ENCODE measurements around the gene PLXNA2.

The PLXNA2 gene

DNA sequence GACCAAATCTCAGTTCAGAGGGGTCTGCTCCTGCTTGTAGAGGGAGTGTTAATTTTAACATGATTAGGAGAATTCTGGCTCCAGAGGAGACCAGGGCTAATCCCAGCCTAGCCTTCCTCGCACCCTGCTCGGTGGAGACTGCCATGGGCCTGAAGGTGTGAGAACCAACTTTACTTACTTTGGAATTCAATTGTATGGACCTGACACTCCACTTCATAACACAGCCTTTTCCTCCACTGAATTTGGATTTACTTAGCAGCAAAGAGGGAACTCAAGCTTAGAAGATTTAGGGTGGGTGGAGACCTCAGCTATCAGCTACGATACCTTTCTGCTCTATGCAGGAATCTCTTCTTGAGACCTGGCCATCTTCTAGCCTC, 11.5 kb downstream of the PLXNA2 start:
- TF ChIP-seq, protein P1, sequence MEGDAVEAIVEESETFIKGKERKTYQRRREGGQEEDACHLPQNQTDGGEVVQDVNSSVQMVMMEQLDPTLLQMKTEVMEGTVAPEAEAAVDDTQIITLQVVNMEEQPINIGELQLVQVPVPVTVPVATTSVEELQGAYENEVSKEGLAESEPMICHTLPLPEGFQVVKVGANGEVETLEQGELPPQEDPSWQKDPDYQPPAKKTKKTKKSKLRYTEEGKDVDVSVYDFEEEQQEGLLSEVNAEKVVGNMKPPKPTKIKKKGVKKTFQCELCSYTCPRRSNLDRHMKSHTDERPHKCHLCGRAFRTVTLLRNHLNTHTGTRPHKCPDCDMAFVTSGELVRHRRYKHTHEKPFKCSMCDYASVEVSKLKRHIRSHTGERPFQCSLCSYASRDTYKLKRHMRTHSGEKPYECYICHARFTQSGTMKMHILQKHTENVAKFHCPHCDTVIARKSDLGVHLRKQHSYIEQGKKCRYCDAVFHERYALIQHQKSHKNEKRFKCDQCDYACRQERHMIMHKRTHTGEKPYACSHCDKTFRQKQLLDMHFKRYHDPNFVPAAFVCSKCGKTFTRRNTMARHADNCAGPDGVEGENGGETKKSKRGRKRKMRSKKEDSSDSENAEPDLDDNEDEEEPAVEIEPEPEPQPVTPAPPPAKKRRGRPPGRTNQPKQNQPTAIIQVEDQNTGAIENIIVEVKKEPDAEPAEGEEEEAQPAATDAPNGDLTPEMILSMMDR (IDR thresholded peaks at IDR 0.05; ENCODE audit: low read depth, low read length, missing control alignments), result no peak
- no peak for DNase-seq (ENCODE audit: extremely low read depth, low read depth)
- H3K4me3 ChIP-seq (replicated peaks; ENCODE audit: low read depth, low read length), result no peak overlapping the region

DNA sequence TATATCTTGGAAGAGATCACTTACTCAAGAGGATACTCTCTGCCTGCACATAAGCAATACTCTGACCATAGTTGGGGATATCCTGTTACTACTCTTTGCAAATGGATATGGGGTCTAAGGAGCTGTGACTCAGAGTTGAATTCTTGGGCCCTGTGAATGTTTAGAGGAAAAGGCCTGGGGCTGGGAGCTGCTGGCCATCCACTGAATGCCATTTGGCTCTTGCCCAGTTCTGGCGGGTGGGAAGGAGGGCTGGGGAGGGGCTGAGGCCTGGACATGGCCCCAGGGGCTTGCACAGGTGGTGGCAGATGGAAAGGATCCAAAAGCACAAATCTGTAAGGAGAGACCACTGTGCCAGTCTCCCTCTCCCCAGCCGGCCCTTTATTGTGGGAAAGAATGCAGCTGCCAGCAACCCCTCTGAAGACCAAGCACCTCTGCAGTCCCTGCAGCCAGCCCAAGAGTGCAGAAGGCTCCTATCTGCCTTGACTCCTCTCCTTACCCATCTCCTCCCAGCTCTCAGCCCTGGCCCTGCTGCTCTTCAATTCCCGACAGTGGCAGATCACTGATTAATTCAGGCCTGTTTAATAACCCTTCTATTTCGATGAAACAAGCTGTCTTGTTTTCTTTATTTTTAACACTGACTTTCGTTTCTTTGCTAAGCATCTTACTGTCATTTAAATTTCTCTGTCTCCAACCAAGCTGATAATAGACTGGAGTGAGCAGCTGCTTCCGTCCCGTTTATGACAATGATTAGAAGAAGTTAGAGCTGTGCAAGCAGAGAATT, 12.1 kb downstream of the PLXNA2 start:
- no peak overlapping the region for H3K4me3 ChIP-seq (replicated peaks; ENCODE audit: low read depth, low read length)
- TF ChIP-seq, protein P1 (IDR thresholded peaks at IDR 0.05; ENCODE audit: low read depth, low read length, missing control alignments), result no peak
- peak; percentile 46 for DNase-seq (ENCODE audit: extremely low read depth, low read depth)

DNA sequence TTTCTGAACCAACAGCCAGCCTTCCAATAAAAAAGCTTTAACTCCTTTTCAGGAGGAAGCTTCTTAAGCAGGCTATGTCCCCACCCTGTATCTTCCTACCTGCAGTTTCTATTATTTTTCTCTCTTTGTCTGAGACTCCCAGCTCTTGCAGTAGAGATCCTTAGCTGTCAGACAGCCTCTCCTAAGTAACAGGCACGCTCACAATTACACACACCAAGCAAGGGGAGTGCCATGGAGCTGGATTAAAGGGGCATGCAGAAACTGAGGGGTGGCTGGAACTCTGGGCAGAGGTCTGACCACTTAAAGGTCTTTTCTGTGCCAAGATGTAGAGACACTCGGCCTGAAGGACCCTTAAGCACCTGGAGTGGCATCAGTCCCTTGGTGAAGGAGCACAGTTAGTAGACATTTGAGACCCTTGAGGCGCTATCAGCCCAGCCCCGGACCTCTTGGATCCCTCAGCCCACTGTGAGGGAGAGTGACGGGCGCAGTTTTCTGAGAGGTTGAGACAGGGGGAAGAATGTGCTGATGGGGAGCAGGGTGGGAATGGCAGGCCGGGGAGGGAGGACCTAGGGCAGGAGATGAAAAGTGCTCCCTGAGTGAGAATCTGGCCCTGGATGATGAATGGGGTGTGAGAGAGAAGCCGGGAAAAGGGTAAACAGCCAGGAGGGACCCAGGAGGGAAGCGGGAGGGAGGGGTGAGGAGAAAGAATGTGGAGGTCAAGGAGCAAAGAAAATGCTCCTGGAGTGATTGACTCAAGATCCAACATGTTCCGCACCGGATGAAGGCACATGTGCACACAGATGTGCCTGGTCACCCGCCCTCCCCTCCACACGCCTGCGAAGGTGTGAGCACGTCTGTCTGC, 13.3 kb downstream of the PLXNA2 start:
- no peak for DNase-seq (ENCODE audit: extremely low read depth, low read depth)
- no peak overlapping the region for H3K4me3 ChIP-seq (replicated peaks; ENCODE audit: low read depth, low read length)
- TF ChIP-seq, protein P1 (IDR thresholded peaks at IDR 0.05; ENCODE audit: low read depth, low read length, missing control alignments), result no peak

DNA sequence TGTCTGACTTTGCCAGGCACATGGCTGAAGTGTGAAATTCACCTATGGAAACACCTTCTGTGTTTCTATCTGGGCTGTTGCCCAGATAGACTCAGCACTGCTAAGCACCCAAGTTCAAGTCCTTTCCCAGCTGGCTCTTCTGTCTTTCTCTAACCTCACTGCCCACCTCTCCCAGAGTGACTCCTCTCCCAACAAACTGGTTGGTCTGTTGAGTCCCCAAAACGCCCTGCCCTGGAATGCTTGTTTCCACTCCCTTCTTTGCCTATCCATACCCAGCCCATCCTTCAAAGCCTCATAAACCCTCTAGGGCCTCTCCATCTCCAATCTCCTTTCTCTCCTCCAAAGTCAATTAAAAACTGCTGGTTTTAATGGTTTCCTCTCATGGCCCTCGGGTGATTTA, 15.6 kb downstream of the PLXNA2 start:
- TF ChIP-seq, protein P1 (IDR thresholded peaks at IDR 0.05; ENCODE audit: low read depth, low read length, missing control alignments), result no peak
- H3K4me3 ChIP-seq (replicated peaks; ENCODE audit: low read depth, low read length), result no peak overlapping the region
- DNase-seq (ENCODE audit: extremely low read depth, low read depth), result no peak

DNA sequence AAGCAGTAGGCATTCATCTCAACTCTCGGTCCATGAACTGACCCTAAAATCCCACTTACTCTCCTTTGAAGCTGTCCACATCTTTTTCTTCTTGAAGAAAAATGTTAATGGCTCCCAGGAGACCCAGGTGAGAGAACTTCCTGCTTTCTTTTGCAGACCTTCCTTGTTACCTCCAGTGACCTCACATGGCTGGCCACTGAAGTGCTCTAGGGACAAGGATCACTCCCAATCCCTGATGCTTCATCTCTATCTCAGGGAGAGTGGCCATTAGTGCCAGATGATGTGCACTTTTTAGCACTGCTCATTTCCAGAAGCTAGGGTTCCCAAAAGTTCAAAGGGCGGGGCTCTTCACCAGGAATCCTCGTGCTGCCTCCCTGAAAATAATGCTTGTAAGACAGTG, 16.2 kb downstream of the PLXNA2 start:
- TF ChIP-seq, protein P1 (IDR thresholded peaks at IDR 0.05; ENCODE audit: low read depth, low read length, missing control alignments), result no peak
- H3K4me3 ChIP-seq (replicated peaks; ENCODE audit: low read depth, low read length), result no peak overlapping the region
- DNase-seq (ENCODE audit: extremely low read depth, low read depth), result no peak

DNA sequence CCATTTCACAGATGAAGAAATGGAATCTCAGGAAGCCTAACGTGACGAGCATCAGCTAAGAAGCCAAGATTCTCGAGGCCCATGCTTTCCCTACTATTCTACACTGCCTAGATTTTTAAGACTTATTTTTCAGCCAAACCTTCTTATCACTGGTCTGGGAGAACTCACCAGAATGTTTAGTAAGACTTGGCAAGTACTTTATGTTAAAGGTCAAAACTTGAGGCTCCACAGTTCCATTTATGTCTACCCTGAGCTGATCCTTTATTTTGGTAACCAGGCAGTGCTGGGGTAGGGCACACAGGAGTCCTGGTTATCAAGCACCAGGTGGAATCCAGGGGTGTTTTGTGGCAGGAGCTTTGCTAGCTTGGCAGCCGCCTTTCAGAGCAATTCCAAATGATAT, 16.8 kb downstream of the PLXNA2 start:
- no peak overlapping the region for H3K4me3 ChIP-seq (replicated peaks; ENCODE audit: low read depth, low read length)
- no peak for DNase-seq (ENCODE audit: extremely low read depth, low read depth)
- TF ChIP-seq, protein P1 (IDR thresholded peaks at IDR 0.05; ENCODE audit: low read depth, low read length, missing control alignments), result no peak

Measured in HFF-Myc (cell line).